HCT116 (cell line): ENCODE data around the gene EPHA6. TPM values are rescaled to one million over a fixed set of nuclear protein-coding genes. Genes with fewer than 3 reads are reported as not detected.

Experiments used
- ATAC-seq: fragments of 200-7000 bp; cut with Tn5 transposase; 2 replicates; pipeline ENCODE4 v1.9.1; 2020; ENCODE audit warnings: mild to moderate bottlenecking, moderate library complexity
- Bru-seq: library from RNA; stranded (reverse); fragments of 400-500 nt; gene quantifications from one replicate; lab custom pipeline; 2021; lab: Mats Ljungman, UMichigan
- BruChase-seq, 2 experiments: library from RNA; stranded (reverse); fragments of 400-500 nt; gene quantifications; one replicate each; lab custom pipeline; 2021; lab: Mats Ljungman, UMichigan
- BruUV-seq: library from RNA; stranded (reverse); fragments of 400-500 nt; replicated peaks from 2 replicates; lab custom pipeline; 2021; lab: Mats Ljungman, UMichigan
- CTCF ChIA-PET: fragments of 300-600 bp; sonication (Branson Sonifier 250); formaldehyde crosslinking; loops from one replicate; lab custom pipeline; 2021; ENCODE audit warnings: antibody characterized with exemption; lab: Charles Lee
- POLR2A ChIA-PET: fragments of 300-600, 350-600 bp; sonication (Branson Sonifier 250); formaldehyde crosslinking; loops from one replicate; lab custom pipeline; 2021; ENCODE audit warnings: antibody characterized with exemption; lab: Charles Lee
- RAD21 ChIA-PET, 2 experiments: fragments of 300-600 bp; sonication (Branson Sonifier 250); formaldehyde crosslinking; loops; one replicate each; lab custom pipeline; 2023; ENCODE audit warnings: low total read pairs in 2 of 2; ENCODE audit not compliant: uncharacterized antibody in 2 of 2, unreplicated experiment in 2 of 2, low non-redundant PET in 1 of 2; lab: Charles Lee
- DNase-seq: peaks from one replicate; pipeline ENCODE4 v3.0.0-alpha.2; 2010; ENCODE audit warnings: low read depth, low spot score
- H2AFZ ChIP-seq: fragments of 200-600 bp; shearing (Covaris generic), sonication (generic); 2 replicates; pipeline ENCODE4 v1.6.1; 2017; ENCODE audit warnings: low read depth, mixed run types, mixed read lengths, antibody characterized with exemption, low read length; ENCODE audit not compliant: poor library complexity, severe bottlenecking
- H3K27ac ChIP-seq: 2 replicates; pipeline ENCODE4 v1.5.1; 2012; ENCODE audit warnings: low read depth, low read length
- H3K27me3 ChIP-seq: fragments of 200-600 bp; sonication (generic); 2 replicates; pipeline ENCODE4 v1.6.1; 2016; ENCODE audit warnings: mixed run types, low read length, mixed read lengths; ENCODE audit not compliant: insufficient read depth
- H3K36me3 ChIP-seq, 2 experiments: fragments of 200-500 bp in 1 of 2; fragments of 200-600 bp in 1 of 2; sonication (Bioruptor generic) in 1 of 2; sonication (generic) in 1 of 2; 2 replicates each; pipeline versions ENCODE4 v1.5.1 to v1.6.1; 2014 to 2016; ENCODE audit warnings: low read length in 2 of 2, inconsistent platforms in 1 of 2, mixed read lengths in 1 of 2, mixed run types in 1 of 2; ENCODE audit not compliant: insufficient read depth in 2 of 2, control insufficient read depth in 1 of 2
- H3K4me1 ChIP-seq, 2 experiments: fragments of 200-600 bp in 1 of 2; sonication (generic) in 1 of 2; 2 replicates each; pipeline versions ENCODE4 v1.5.1 to v1.6.1; 2012 to 2017; ENCODE audit warnings: low read length in 2 of 2, inconsistent platforms in 1 of 2, mild to moderate bottlenecking in 1 of 2, mixed read lengths in 1 of 2, mixed run types in 1 of 2, moderate library complexity in 1 of 2; ENCODE audit not compliant: insufficient read depth in 2 of 2, control insufficient read depth in 1 of 2
- H3K4me2 ChIP-seq: fragments of 200-600 bp; sonication (generic); 2 replicates; pipeline ENCODE4 v1.6.1; 2017; ENCODE audit warnings: mixed run types, low read length, mixed read lengths
- H3K4me3 ChIP-seq, 2 experiments: fragments of 200-600 bp in 1 of 2; sonication (generic) in 1 of 2; replicated peaks in 1 of 2; 2 replicates each; pipeline ENCODE4 v1.5.1; 2011 to 2016; ENCODE audit warnings: low read length in 2 of 2, control low read depth in 1 of 2, low read depth in 1 of 2, mild to moderate bottlenecking in 1 of 2, mixed read lengths in 1 of 2, mixed run types in 1 of 2
- H3K79me2 ChIP-seq: fragments of 200-600 bp; sonication (generic); 2 replicates; pipeline ENCODE4 v1.6.1; 2017; ENCODE audit warnings: mild to moderate bottlenecking, mixed run types, low read length, moderate library complexity, mixed read lengths; ENCODE audit not compliant: insufficient read depth
- H3K9ac ChIP-seq: fragments of 200-600 bp; sonication (generic); 2 replicates; pipeline ENCODE4 v1.6.1; 2016; ENCODE audit warnings: low read length, mixed read lengths
- H3K9me2 ChIP-seq: fragments of 200-600 bp; sonication (generic), shearing (Covaris generic); 2 replicates; pipeline ENCODE4 v1.6.1; 2017; ENCODE audit warnings: mixed run types, mild to moderate bottlenecking, moderate library complexity; ENCODE audit not compliant: insufficient read depth
- H3K9me3 ChIP-seq, 2 experiments: fragments of 200-500 bp in 1 of 2; fragments of 200-600 bp in 1 of 2; sonication (Bioruptor generic) in 1 of 2; sonication (generic) in 1 of 2; 2 replicates each; pipeline ENCODE4 v1.6.1; 2014 to 2017; ENCODE audit warnings: low read length in 2 of 2, mixed read lengths in 2 of 2, inconsistent platforms in 1 of 2, low read depth in 1 of 2, mild to moderate bottlenecking in 1 of 2, mixed run types in 1 of 2, moderate library complexity in 1 of 2; ENCODE audit not compliant: control insufficient read depth in 1 of 2, insufficient read depth in 1 of 2
- H4K20me1 ChIP-seq: fragments of 200-600 bp; sonication (generic), shearing (Covaris generic); 2 replicates; pipeline ENCODE4 v1.6.1; 2017; ENCODE audit warnings: mixed run types, mild to moderate bottlenecking, moderate library complexity; ENCODE audit not compliant: insufficient read depth
- CBX3 ChIP-seq: IDR thresholded peaks from 2 replicates; pipeline ENCODE4 v1.6.1; 2012; ENCODE audit warnings: low read depth
- CEBPB ChIP-seq: IDR thresholded peaks from 2 replicates; pipeline ENCODE4 v1.6.1; 2012; ENCODE audit warnings: low read depth
- CTCF ChIP-seq, 3 experiments: fragments of 200-600 bp in 1 of 3; sonication (generic) in 1 of 3; IDR thresholded peaks in 2 of 3; conservative IDR thresholded peaks in 1 of 3; 2 replicates each; pipeline ENCODE4 v1.5.1; 2012 to 2017; ENCODE audit warnings: low read depth in 2 of 3, low read length in 2 of 3, antibody characterized with exemption in 1 of 3, borderline replicate concordance in 1 of 3, control low read depth in 1 of 3, mild to moderate bottlenecking in 1 of 3, mixed read lengths in 1 of 3, mixed run types in 1 of 3, moderate library complexity in 1 of 3; ENCODE audit not compliant: insufficient read depth in 1 of 3
- EGR1 ChIP-seq: IDR thresholded peaks from 2 replicates; pipeline ENCODE4 v1.6.1; 2012; ENCODE audit warnings: low read depth
- EZH2 ChIP-seq: fragments of 200-600 bp; sonication (generic); IDR thresholded peaks from 2 replicates; pipeline ENCODE4 v1.6.1; 2017; ENCODE audit warnings: antibody characterized with exemption, mixed run types
- EZH2phosphoT487 ChIP-seq: fragments of 200-600 bp; IDR thresholded peaks from 2 replicates; pipeline ENCODE4 v1.6.1; 2018; ENCODE audit warnings: antibody characterized with exemption, borderline replicate concordance
- FOSL1 ChIP-seq: IDR thresholded peaks from 2 replicates; pipeline ENCODE4 v1.6.1; 2012; ENCODE audit warnings: low read depth
- JUND ChIP-seq: IDR thresholded peaks from 2 replicates; pipeline ENCODE4 v1.6.1; 2012
- POLR2A ChIP-seq: IDR thresholded peaks from 2 replicates; pipeline ENCODE4 v1.7.0; 2011; ENCODE audit warnings: borderline replicate concordance; ENCODE audit not compliant: insufficient read depth, insufficient read length; ENCODE audit errors: extremely low read depth
- POLR2AphosphoS5 ChIP-seq: IDR thresholded peaks from 2 replicates; pipeline ENCODE4 v1.6.1; 2011; ENCODE audit warnings: mild to moderate bottlenecking, low read depth, low read length, moderate library complexity
- RAD21 ChIP-seq: IDR thresholded peaks from 2 replicates; pipeline ENCODE4 v1.6.1; 2012; ENCODE audit warnings: low read depth, mild to moderate bottlenecking
- SIN3A ChIP-seq: IDR thresholded peaks from 2 replicates; pipeline ENCODE4 v1.6.1; 2012; ENCODE audit warnings: low read depth
- SP1 ChIP-seq: IDR thresholded peaks from 2 replicates; pipeline ENCODE4 v1.6.1; 2012; ENCODE audit warnings: low read depth
- SRF ChIP-seq: IDR thresholded peaks from 2 replicates; pipeline ENCODE4 v1.6.1; 2012; ENCODE audit warnings: low read depth
- intact Hi-C: fragments of 100-400 bp; cut with micrococcal nuclease; formaldehyde crosslinking; loops from 2 replicates; pipeline ENCODE4 v1.10.0; 2022
- long read RNA-seq: library from polyadenylated mRNA; unstranded; transcript quantifications from one replicate; pipeline ENCODE4 v2.0.0, GENCODE V29; 2021; ENCODE audit not compliant: unreplicated experiment
- polyA plus RNA-seq: library from polyadenylated mRNA; unstranded; fragments of >200 nt; gene quantifications from 2 replicates; pipeline ENCODE4 v1.2.1, GENCODE V29; 2012; ENCODE audit warnings: missing spikeins
- total RNA-seq: library from RNA; stranded (reverse); gene quantifications from one replicate; pipeline ENCODE4 v1.2.1, GENCODE V29; 2021; ENCODE audit not compliant: unreplicated experiment
- TF ChIP-seq, protein P1 (sequence below): IDR thresholded peaks from 2 replicates; pipeline ENCODE4 v1.6.1; 2012
- TF ChIP-seq, protein P2 (sequence below): IDR thresholded peaks from 2 replicates; pipeline ENCODE4 v1.6.1; 2011; ENCODE audit warnings: mild to moderate bottlenecking, low read length, moderate library complexity; ENCODE audit not compliant: insufficient replicate concordance; ENCODE audit errors: extremely low read depth
- TF ChIP-seq, protein P3 (sequence below): IDR thresholded peaks from 2 replicates; pipeline ENCODE4 v1.6.1; 2012; ENCODE audit warnings: low read depth

EPHA6 gene
- not detected for total RNA-seq
- polyA plus RNA-seq, result not detected in 2 replicates
- Bru-seq, nascent RNA, result percentile 4 among the genes with signal in this experiment
- BruChase-seq, experiment 1, labeled RNA remaining after a 6-hour chase, result percentile 3 among the genes with signal in this experiment
- BruChase-seq, experiment 2, labeled RNA remaining after a 2-hour chase, result percentile 3 among the genes with signal in this experiment
- long read RNA-seq, result 0 reads

- H3K27ac ChIP-seq, result no peak within 1 kb of the TSS
- no TSS peak for BruUV-seq
- H3K4me1 ChIP-seq, result no peaks in the 10 kb centered on the region
- H3K27me3 ChIP-seq, result no peaks in the 10 kb centered on the region
- no peaks in the 10 kb centered on the region for H4K20me1 ChIP-seq
- intact Hi-C loops, result no loop called here
- H2AFZ ChIP-seq, result no peak within 1 kb of the TSS
- POLR2A ChIA-PET, result no interaction called here
- H3K4me3 ChIP-seq, result no peak within 1 kb of the TSS
- H3K9me2 ChIP-seq, result no peaks in the 10 kb centered on the region
- H3K9ac ChIP-seq, result no peak within 1 kb of the TSS
- no peak within 1 kb of the TSS for H3K4me2 ChIP-seq
- RAD21 ChIA-PET, result no interaction called here
- no peaks in the 10 kb centered on the region for H3K79me2 ChIP-seq
- TF ChIP-seq RAD21 (no peak), EZH2phosphoT487 (no peak), CBX3 (no peak), CEBPB (no peak), SP1 (no peak), POLR2AphosphoS5 (no peak), SRF (no peak), EZH2 (no peak), SIN3A (no peak), CTCF (IDR thresholded peaks at IDR 0.05 in 2 of 3, conservative IDR thresholded peaks at IDR 0.05 in 1 of 3; ENCODE audit: borderline replicate concordance in 1 of 3, insufficient read depth in 1 of 3, low read depth in 2 of 3, low read length in 2 of 3) (no peak), EGR1 (no peak), POLR2A (no peak), JUND (no peak), FOSL1 (no peak)
- TF ChIP-seq, protein P1, sequence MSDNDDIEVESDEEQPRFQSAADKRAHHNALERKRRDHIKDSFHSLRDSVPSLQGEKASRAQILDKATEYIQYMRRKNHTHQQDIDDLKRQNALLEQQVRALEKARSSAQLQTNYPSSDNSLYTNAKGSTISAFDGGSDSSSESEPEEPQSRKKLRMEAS, result no peak
- TF ChIP-seq, protein P2, sequence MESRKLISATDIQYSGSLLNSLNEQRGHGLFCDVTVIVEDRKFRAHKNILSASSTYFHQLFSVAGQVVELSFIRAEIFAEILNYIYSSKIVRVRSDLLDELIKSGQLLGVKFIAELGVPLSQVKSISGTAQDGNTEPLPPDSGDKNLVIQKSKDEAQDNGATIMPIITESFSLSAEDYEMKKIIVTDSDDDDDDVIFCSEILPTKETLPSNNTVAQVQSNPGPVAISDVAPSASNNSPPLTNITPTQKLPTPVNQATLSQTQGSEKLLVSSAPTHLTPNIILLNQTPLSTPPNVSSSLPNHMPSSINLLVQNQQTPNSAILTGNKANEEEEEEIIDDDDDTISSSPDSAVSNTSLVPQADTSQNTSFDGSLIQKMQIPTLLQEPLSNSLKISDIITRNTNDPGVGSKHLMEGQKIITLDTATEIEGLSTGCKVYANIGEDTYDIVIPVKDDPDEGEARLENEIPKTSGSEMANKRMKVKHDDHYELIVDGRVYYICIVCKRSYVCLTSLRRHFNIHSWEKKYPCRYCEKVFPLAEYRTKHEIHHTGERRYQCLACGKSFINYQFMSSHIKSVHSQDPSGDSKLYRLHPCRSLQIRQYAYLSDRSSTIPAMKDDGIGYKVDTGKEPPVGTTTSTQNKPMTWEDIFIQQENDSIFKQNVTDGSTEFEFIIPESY, result no peak
- TF ChIP-seq, protein P3, sequence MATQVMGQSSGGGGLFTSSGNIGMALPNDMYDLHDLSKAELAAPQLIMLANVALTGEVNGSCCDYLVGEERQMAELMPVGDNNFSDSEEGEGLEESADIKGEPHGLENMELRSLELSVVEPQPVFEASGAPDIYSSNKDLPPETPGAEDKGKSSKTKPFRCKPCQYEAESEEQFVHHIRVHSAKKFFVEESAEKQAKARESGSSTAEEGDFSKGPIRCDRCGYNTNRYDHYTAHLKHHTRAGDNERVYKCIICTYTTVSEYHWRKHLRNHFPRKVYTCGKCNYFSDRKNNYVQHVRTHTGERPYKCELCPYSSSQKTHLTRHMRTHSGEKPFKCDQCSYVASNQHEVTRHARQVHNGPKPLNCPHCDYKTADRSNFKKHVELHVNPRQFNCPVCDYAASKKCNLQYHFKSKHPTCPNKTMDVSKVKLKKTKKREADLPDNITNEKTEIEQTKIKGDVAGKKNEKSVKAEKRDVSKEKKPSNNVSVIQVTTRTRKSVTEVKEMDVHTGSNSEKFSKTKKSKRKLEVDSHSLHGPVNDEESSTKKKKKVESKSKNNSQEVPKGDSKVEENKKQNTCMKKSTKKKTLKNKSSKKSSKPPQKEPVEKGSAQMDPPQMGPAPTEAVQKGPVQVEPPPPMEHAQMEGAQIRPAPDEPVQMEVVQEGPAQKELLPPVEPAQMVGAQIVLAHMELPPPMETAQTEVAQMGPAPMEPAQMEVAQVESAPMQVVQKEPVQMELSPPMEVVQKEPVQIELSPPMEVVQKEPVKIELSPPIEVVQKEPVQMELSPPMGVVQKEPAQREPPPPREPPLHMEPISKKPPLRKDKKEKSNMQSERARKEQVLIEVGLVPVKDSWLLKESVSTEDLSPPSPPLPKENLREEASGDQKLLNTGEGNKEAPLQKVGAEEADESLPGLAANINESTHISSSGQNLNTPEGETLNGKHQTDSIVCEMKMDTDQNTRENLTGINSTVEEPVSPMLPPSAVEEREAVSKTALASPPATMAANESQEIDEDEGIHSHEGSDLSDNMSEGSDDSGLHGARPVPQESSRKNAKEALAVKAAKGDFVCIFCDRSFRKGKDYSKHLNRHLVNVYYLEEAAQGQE, result no peak
- CTCF ChIA-PET, result no interaction called here
- no peak for ATAC-seq
- H3K36me3 ChIP-seq, result no peaks in the 10 kb centered on the region
- no peaks in the 10 kb centered on the region; a peak in 2 of 4 replicates for H3K9me3 ChIP-seq
- no peak for DNase-seq
Observed at GRCh38 chr3:96813820-96814650, at the start of gene EPHA6. EPHA6 (plus strand) TSS chr3:96814594.
